ENCODE measurements around the gene TMEM108. TPM values are rescaled to one million over a fixed set of nuclear protein-coding genes. Genes with fewer than 3 reads are reported as not detected.

The TMEM108 gene
- total RNA-seq, 4 donors from 2014 or later: 0.21 to 1.5 TPM; not detected in 2

DNA sequence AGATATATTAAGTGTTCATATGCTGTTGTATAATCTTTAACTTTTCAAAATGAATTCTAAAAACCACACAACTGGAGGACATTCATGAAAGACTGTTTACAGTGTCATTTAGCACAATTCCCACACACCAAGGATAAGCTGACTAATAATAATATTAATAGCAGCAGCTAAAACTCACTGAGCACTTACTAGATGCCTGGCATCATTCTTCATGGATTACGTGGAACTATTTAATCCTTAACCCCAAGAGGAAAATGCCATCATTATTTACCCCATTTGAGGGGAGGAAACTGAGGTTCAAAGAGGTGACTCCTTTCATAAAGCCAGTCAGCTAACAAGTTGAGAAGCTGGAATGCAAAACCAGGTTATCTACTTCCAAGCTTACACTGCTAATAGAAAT, 77.0 kb downstream of the TMEM108 start:
- WGBS, 2 donors: 46 to 47% methylated on average over 1 of the region's 1 CpG
- Histone ChIP-seq H3K9me3 (no peaks in the 10 kb centered on the region), H3K27me3 (no peaks in the 10 kb centered on the region), H3K4me3 (no peak overlapping the region), H3K36me3 (no peaks in the 10 kb centered on the region), H3K4me1 (no peaks in the 10 kb centered on the region), H3K27ac (no peak overlapping the region)
- TF ChIP-seq POLR2A (IDR thresholded peaks at IDR 0.05) (no peak), EP300 (IDR thresholded peaks at IDR 0.05) (no peak), CTCF (IDR thresholded peaks at IDR 0.05) (no peak)
- no peak for DNase-seq (ENCODE audit: low spot score in 2 of 2)

DNA sequence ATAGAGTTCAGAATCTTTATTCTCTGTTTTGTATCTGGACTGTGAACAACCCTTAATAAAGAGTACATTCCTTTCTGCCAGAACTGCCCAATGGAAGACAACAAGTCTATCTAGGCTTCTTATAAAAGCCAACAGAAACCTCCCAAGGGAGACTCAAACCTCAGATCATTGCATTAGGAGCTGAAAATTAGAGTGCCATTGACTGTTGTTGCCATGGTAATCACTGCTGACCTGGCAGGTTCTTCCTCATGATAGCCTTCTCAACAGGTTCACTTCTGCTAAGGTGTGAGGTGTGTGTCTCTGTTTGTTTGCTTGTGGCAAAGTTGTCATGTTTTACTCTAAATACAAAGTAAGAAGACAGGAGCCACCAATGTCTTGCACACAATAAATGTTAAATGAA, 79.2 kb downstream of the TMEM108 start:
- Histone ChIP-seq H3K4me3 (no peak overlapping the region), H3K36me3 (no peaks in the 10 kb centered on the region), H3K27me3 (no peaks in the 10 kb centered on the region), H3K9me3 (no peaks in the 10 kb centered on the region), H3K4me1 (no peaks in the 10 kb centered on the region), H3K27ac (no peak overlapping the region)
- DNase-seq (ENCODE audit: low spot score in 2 of 2): no peak
- no peak for TF ChIP-seq CTCF (IDR thresholded peaks at IDR 0.05)
- TF ChIP-seq POLR2A (IDR thresholded peaks at IDR 0.05): no peak
- TF ChIP-seq EP300 (IDR thresholded peaks at IDR 0.05): no peak

- Histone ChIP-seq H3K36me3 (no peaks in the 10 kb centered on the region), H3K9me3 (no peaks in the 10 kb centered on the region), H3K27ac (no peak overlapping the region), H3K27me3 (no peaks in the 10 kb centered on the region), H3K4me3 (no peak overlapping the region), H3K4me1 (no peaks in the 10 kb centered on the region)
- no peak for DNase-seq (ENCODE audit: low spot score in 2 of 2)
- TF ChIP-seq EP300 (IDR thresholded peaks at IDR 0.05) (no peak), CTCF (IDR thresholded peaks at IDR 0.05) (no peak), POLR2A (IDR thresholded peaks at IDR 0.05) (no peak)
- 21 to 24% methylated on average over 2 of the region's 2 CpGs for WGBS, 2 donors
Observed at GRCh38 chr3:133119176-133119575, 81.0 kb downstream of the TMEM108 start.

GRCh38 chr3:133121450-133121849, 83.3 kb downstream of the TMEM108 start:
- TF ChIP-seq CTCF (IDR thresholded peaks at IDR 0.05) (no peak), EP300 (IDR thresholded peaks at IDR 0.05) (no peak), POLR2A (IDR thresholded peaks at IDR 0.05) (no peak)
- no peaks in the 10 kb centered on the region for H3K9me3 ChIP-seq
- 48 to 52% methylated on average over 3 of the region's 3 CpGs for WGBS, 2 donors
- H3K4me3 ChIP-seq: no peak overlapping the region
- H3K27me3 ChIP-seq: no peaks in the 10 kb centered on the region
- no peak for DNase-seq (ENCODE audit: low spot score in 2 of 2)
- H3K4me1 ChIP-seq: no peaks in the 10 kb centered on the region
- H3K36me3 ChIP-seq: no peaks in the 10 kb centered on the region
- no peak overlapping the region for H3K27ac ChIP-seq

- 71 to 83% methylated on average over 1 of the region's 1 CpG for WGBS, 2 donors
- H3K27me3 ChIP-seq: no peaks in the 10 kb centered on the region
- H3K4me3 ChIP-seq: no peak overlapping the region
- no peak overlapping the region for H3K27ac ChIP-seq
- DNase-seq (ENCODE audit: low spot score in 2 of 2): no peak
- H3K4me1 ChIP-seq: no peaks in the 10 kb centered on the region
- H3K36me3 ChIP-seq: no peaks in the 10 kb centered on the region
- no peaks in the 10 kb centered on the region for H3K9me3 ChIP-seq
- no peak for TF ChIP-seq CTCF (IDR thresholded peaks at IDR 0.05)
- TF ChIP-seq POLR2A (IDR thresholded peaks at IDR 0.05): no peak
- TF ChIP-seq EP300 (IDR thresholded peaks at IDR 0.05): no peak
Observed at GRCh38 chr3:133123636-133124035, 85.4 kb downstream of the TMEM108 start.
